Measurements from ENCODE around the gene THAP2. TPM values are rescaled to one million over a fixed set of nuclear protein-coding genes. Genes with fewer than 3 reads are reported as not detected.

THAP2 gene
- total RNA-seq = 27.5 TPM

DNA sequence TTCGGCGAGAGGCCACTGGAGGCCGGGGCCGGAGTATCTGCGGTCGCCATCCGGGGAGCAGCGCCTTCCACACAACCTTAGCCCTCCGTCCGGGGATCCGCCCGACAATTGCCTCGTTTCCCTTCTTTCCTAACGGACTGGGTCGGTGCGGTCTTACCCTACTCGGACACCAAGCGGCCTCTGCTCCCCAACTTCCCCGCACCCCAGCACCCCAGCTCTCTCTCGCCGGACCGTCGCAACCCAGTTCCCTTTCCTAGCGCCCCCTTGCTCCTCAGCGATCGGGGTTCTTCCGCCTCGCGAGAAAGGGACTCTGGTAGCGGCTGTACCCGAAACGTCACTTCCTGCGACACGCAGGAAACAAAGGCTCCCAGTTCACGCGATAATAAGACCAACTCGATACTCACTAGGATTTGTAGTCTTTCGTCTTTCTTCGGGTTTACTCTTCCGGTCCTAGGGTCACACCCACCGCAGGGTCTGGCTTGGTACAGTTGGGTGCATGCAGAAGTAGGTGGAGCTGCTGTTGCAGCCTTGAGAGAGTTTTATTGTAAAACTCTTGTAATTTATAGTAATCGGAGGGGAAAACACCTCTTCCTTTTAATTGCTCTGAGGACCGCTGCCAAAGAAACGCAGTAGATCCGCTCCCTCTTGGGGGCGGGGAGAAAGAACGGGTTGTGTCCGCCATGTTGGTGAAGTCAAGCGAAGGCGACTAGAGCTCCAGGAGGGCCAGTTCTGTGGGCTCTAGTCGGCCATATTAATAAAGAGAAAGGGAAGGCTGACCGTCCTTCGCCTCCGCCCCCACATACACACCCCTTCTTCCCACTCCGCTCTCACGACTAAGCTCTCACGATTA lies at the start of gene THAP2, which contains the start of gene ZFC3H1:
Gene THAP2, plus strand, starts transcription at position 741 of the 850 bp plus-strand sequence. CDS start 209 bp downstream, outside the sequence.
Gene ZFC3H1, minus strand, starts transcription at position 288 of the 850 bp plus-strand sequence. Its CDS starts 238 bp downstream, at position 50.

DNA sequence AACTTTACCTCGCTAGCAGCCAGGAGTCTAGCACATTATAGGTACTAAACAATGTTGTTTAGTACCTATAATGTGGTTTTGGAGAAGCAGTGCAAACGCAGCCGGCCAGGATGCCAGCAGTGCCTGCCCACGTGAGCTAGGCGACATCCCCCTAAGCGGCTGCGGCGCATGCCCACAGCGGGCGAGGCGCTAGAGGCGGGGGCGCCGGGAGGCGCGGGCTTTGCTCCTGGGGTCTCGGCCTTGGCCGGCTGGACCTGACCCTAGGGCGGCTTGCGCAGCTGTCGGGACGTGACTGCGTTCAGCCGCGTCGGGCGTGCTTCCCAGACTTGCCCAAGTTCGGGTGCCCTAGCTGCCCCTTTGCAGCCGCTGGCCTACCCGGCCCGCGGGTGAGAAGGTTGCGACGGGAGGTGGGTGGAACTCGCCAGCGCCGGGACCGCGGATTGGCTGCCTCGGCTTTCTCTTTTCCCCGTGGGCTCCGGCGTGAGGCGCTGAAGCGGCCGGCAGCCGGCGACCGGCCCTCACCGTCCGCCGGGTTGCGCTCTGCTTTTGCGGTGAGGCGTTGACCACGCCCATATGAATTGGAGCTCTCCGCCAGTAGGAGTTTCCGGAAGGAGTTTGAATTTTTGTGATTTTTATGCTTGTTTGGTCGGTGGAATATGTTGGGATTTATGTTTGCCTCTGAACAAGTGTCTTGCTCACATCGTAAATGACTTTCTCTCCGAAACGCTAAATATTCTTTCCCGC lies 22.0 kb downstream of the THAP2 start, which contains the start of gene TMEM19:
Gene TMEM19, plus strand, starts transcription at position 169 of the 744 bp plus-strand sequence. CDS start 599 bp downstream, outside the sequence.

Small RNAs within 50 kb of the gene (small RNA-seq; reads per million reads assigned to genes)
- gene RF00560 = not detected

Other genes starting within 250 kb of the THAP2 start
- gene LGR5, start 224.5 kb upstream of the THAP2 start, total RNA-seq = 1.6 TPM
- gene ZFC3H1, start 453 bp upstream of the THAP2 start, total RNA-seq = 47.5 TPM
- 54.4 TPM for gene TMEM19, start 21.8 kb downstream of the THAP2 start, total RNA-seq
- gene RAB21, start 90.6 kb downstream of the THAP2 start, total RNA-seq = 24.2 TPM
- gene TBC1D15, start 175.5 kb downstream of the THAP2 start, total RNA-seq = 34.8 TPM